Psoas muscle (tissue), 8 donors: ENCODE measurements around the gene LSM6. TPM values are rescaled to one million over a fixed set of nuclear protein-coding genes. Genes with fewer than 3 reads are reported as not detected.
A peak's percentile ranks its signal among the peaks of the same experiment; 100 is the strongest.

Experiments used
- ATAC-seq, 4 donors: fragments of 200-7000 bp; cut with Tn5 transposase; one replicate each; pipeline ENCODE4 v1.9.1; 2020; ENCODE audit warnings: moderate library complexity in 3 of 4, mild to moderate bottlenecking in 2 of 4
- DNase-seq, 2 donors: peaks; one replicate each; pipeline ENCODE4 v3.0.0-alpha.2; 2020
- H3K27ac ChIP-seq: fragments of 200-600 bp; one replicate; pipeline ENCODE4 v1.8.0; 2022
- H3K27me3 ChIP-seq, 3 donors: fragments of 200-600 bp in 1 of 3; one replicate each; pipeline versions ENCODE4 v1.6.1 to v1.8.0; 2013 to 2022; ENCODE audit warnings: low read length in 2 of 3, mild to moderate bottlenecking in 2 of 3, moderate library complexity in 1 of 3; ENCODE audit not compliant: insufficient read depth in 3 of 3
- H3K36me3 ChIP-seq, 2 donors: fragments of 200-600 bp in 1 of 2; one replicate each; pipeline versions ENCODE4 v1.6.1 to v1.8.0; 2013 to 2022; ENCODE audit warnings: low read depth in 1 of 2, mild to moderate bottlenecking in 1 of 2, moderate library complexity in 1 of 2; ENCODE audit not compliant: insufficient read depth in 1 of 2
- H3K4me1 ChIP-seq: fragments of 200-600 bp; one replicate; pipeline ENCODE4 v1.8.0; 2022
- H3K4me3 ChIP-seq: fragments of 200-600 bp; one replicate; pipeline ENCODE4 v1.8.0; 2022; ENCODE audit warnings: mild to moderate bottlenecking
- H3K9me3 ChIP-seq: fragments of 200-600 bp; one replicate; pipeline ENCODE4 v1.8.0; 2022
- WGBS, 3 donors: extraction: QIAGEN DNeasy Blood & Tissue Kit; methylation state at CpG; one replicate each; pipeline versions ENCODE4 v1.1.6 to v1.1.7; 2013; 5-methylcytosine and 5-hydroxymethylcytosine counted together
- intact Hi-C, 2 donors: fragments of 100-400 bp; cut with DNase I; formaldehyde crosslinking; loops; one replicate each; pipeline versions ENCODE4 v1.11.0 to v1.14.2; 2022
- polyA plus RNA-seq, 3 donors: library from polyadenylated mRNA; stranded (reverse); fragments of 200-250 nt; gene quantifications; one replicate each; pipeline ENCODE4 v1.2.3, GENCODE V29; 2013
- total RNA-seq, 4 donors: library from RNA; stranded (reverse); fragmentation: NEBNext Ultra II Directional in 2 of 4; extraction: Animal tissue kit (Norgen Biotek cat#: 25700) in 2 of 4; gene quantifications; one replicate each; pipeline versions ENCODE4 v1.2.1 to v1.2.4, GENCODE V29; 2021 to 2023
- TF ChIP-seq, protein P1 (sequence below): fragments of 200-600 bp; IDR thresholded peaks from one replicate; pipeline ENCODE4 v1.8.0; 2022; ENCODE audit warnings: antibody characterized with exemption
- donor health status: healthy with polysubstance abuse.
- donor health status: DM: no; HTN: no; CAD: no; lungs with moderate emphysema.
- donor health status: Bipolar disorder and iron deficiency.
- donor health status: healthy.
- donor health status: DM: yes; HTN: yes; CAD: no.
- donor health status: DM: no; HTN: no; CAD: no.
- donor health status: DM: no; HTN: no; CAD: no.
- donor health status: DM: yes; HTN: yes; CAD: no.

The LSM6 gene
- total and polyA plus RNA-seq, 7 donors = 9.4 to 42.7 (median 15.2) TPM

DNA sequence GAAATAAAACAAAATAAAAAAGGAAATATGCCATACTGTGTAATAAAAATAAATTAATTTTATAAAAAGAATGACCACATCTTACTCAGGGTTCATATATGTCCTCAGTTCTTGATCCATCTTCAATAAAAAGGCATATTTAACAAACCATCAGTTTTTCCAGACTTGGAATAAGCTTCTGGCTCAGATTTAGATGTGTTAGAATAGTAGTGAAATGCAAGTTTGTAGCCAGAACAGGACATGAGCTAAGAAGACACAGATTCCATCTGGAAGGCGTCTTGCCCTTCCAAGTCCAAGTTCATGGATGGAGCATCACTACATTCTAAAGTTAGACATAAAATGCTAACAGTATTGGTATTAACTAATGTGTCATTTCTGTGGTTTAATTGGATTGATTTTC, 10.3 kb upstream of the LSM6 start:
- peaks cover 15% of the 10 kb centered on the region for H3K9me3 ChIP-seq
- H3K27me3 ChIP-seq = no peaks in the 10 kb centered on the region
- 41 to 53% (median 49%) methylated on average over 1 of the region's 1 CpG for WGBS, 3 donors
- TF ChIP-seq, protein P1, sequence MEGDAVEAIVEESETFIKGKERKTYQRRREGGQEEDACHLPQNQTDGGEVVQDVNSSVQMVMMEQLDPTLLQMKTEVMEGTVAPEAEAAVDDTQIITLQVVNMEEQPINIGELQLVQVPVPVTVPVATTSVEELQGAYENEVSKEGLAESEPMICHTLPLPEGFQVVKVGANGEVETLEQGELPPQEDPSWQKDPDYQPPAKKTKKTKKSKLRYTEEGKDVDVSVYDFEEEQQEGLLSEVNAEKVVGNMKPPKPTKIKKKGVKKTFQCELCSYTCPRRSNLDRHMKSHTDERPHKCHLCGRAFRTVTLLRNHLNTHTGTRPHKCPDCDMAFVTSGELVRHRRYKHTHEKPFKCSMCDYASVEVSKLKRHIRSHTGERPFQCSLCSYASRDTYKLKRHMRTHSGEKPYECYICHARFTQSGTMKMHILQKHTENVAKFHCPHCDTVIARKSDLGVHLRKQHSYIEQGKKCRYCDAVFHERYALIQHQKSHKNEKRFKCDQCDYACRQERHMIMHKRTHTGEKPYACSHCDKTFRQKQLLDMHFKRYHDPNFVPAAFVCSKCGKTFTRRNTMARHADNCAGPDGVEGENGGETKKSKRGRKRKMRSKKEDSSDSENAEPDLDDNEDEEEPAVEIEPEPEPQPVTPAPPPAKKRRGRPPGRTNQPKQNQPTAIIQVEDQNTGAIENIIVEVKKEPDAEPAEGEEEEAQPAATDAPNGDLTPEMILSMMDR = no peak
- H3K27ac ChIP-seq = no peak overlapping the region
- no peaks in the 10 kb centered on the region for H3K4me1 ChIP-seq
- no peak for DNase-seq
- no peaks in the 10 kb centered on the region for H3K36me3 ChIP-seq
- H3K4me3 ChIP-seq = no peak overlapping the region
- no peak for ATAC-seq
- intact Hi-C loops = no loop called here

DNA sequence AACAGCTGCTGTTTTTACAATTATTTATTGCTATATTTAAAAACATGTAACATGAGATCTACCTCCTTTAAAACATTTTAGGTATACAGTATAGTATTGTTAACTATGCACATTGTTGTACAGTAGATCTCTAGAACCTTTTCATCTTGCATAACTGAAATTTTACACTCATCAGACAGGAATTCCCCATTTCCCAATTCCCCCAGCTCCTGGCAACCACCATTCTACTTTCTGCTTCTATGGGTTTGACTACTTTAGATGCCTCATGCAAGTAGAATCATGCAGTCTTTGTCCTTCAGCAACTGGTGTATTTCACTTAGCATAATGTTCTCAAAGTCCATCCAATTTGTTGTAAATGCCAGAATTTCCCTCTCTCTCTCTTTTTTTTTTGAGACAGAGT, 9.7 kb upstream of the LSM6 start:
- no peaks in the 10 kb centered on the region for H3K4me1 ChIP-seq
- TF ChIP-seq, protein P1 = no peak
- H3K9me3 ChIP-seq = peaks cover 15% of the 10 kb centered on the region
- no peak overlapping the region for H3K27ac ChIP-seq
- DNase-seq (no peak), ATAC-seq (no peak)
- intact Hi-C loops = no loop called here
- no peak overlapping the region for H3K4me3 ChIP-seq
- no peaks in the 10 kb centered on the region for H3K27me3 ChIP-seq
- H3K36me3 ChIP-seq = no peaks in the 10 kb centered on the region

- no peak overlapping the region for H3K4me3 ChIP-seq
- TF ChIP-seq, protein P1 = no peak
- DNase-seq (no peak), ATAC-seq (no peak)
- 62 to 68% (median 65%) methylated on average over 3 of the region's 3 CpGs for WGBS, 3 donors
- no peaks in the 10 kb centered on the region for H3K36me3 ChIP-seq
- peaks cover 2% of the 10 kb centered on the region for H3K4me1 ChIP-seq
- no peaks in the 10 kb centered on the region for H3K27me3 ChIP-seq
- H3K9me3 ChIP-seq = no peaks in the 10 kb centered on the region
- intact Hi-C loops = loop anchor here (10.0 kb wide), 2 partner anchors 225 to 325 kb away; no protein-coding TSS in a partner anchor
- H3K27ac ChIP-seq = no peak overlapping the region
Observed at GRCh38 chr4:146170149-146170548, 5.4 kb upstream of the LSM6 start.

- 66 to 75% (median 73%) methylated on average over 2 of the region's 2 CpGs for WGBS, 3 donors
- peaks cover 41% of the 10 kb centered on the region for H3K4me1 ChIP-seq
- intact Hi-C loops = loop anchor here (5.0 to 10.0 kb wide), 3 partner anchors 232 to 332 kb away; partner anchors contain the start of gene ZNF827 (in 1 of the 2)
- H3K27me3 ChIP-seq = no peaks in the 10 kb centered on the region
- ATAC-seq = no peak
- H3K27ac ChIP-seq = no peak overlapping the region
- DNase-seq = no peak
- no peaks in the 10 kb centered on the region for H3K9me3 ChIP-seq
- no peaks in the 10 kb centered on the region for H3K36me3 ChIP-seq
- H3K4me3 ChIP-seq = peak overlapping the region; percentile 88
- TF ChIP-seq, protein P1 = no peak
Observed at GRCh38 chr4:146176891-146177290, 1.4 kb downstream of the LSM6 start.

- 69 to 80% (median 76%) methylated on average over 8 of the region's 8 CpGs for whole genome bisulfite sequencing, 3 donors
- Histone ChIP-seq H3K9me3 (no peaks in the 10 kb centered on the region), H3K27me3 (no peaks in the 10 kb centered on the region), H3K36me3 (no peaks in the 10 kb centered on the region), H3K27ac (no peak overlapping the region), H3K4me3 (no peak overlapping the region), H3K4me1 (peaks cover 49% of the 10 kb centered on the region)
- ATAC-seq (no peak), DNase-seq (no peak)
- intact Hi-C loops = loop anchor here (5.0 to 10.0 kb wide), 3 partner anchors 233 to 333 kb away; partner anchors contain the start of gene ZNF827 (in 1 of the 2)
- TF ChIP-seq, protein P1 = no peak
Observed at GRCh38 chr4:146178126-146178525, 2.6 kb downstream of the LSM6 start.
